Omental fat pad (tissue), 4 donors: Measurements from ENCODE around the gene ALAD. TPM values are rescaled to one million over a fixed set of nuclear protein-coding genes. Genes with fewer than 3 reads are reported as not detected.

Experiments used
- ATAC-seq: fragments of 150-250 bp; one replicate; pipeline ENCODE4 v1.9.1; 2016; ENCODE audit warnings: mild to moderate bottlenecking, moderate library complexity; ENCODE audit not compliant: low FRiP score
- DNase-seq: peaks from one replicate; pipeline ENCODE4 v3.0.0-alpha.2; 2019; ENCODE audit warnings: low spot score
- total RNA-seq, 4 donors: library from RNA; depleted of rRNA; stranded (reverse); fragments of >200 nt; gene quantifications; one replicate each; pipeline ENCODE4 v1.1.0, GENCODE V29; 2016
- TF ChIP-seq, protein P1 (sequence below), 3 donors: fragments of 450-650 bp; IDR thresholded peaks; one replicate each; pipeline ENCODE4 v1.5.1; 2016 to 2017; ENCODE audit warnings: antibody characterized with exemption in 3 of 3, mild to moderate bottlenecking in 3 of 3, moderate library complexity in 2 of 3

ALAD gene
- total RNA-seq, 4 donors from 2014 or later, result 24.7 to 28.9 (median 25.7) TPM

DNA sequence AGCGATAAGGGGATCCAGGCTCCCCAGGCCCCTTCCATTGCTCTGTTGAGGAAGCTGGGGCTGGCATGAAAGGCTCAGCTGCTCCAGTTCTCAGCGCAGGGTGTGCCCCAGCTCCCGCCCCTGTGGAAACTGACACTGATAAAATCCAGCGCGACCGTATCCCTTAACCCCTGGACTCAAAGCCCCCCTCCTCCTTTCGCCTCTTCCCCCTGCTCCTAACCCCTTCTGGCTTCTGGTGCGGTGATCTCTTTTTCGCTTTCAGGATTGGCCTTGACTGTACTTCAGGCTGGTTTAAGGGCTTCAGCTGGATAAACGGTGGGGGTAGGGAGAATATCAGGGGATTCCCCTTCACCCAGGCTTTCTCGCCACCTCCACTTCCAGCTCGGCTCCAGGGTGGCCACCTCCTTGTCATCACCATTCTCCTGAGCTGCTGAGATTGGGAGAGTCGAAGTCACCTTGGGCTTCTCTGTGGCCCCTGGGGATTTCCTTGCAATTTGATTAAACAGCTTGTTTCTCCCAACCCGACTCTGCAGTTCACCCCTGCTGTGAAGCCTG, 50.9 kb downstream of the ALAD start:
- no peak for DNase-seq

DNA sequence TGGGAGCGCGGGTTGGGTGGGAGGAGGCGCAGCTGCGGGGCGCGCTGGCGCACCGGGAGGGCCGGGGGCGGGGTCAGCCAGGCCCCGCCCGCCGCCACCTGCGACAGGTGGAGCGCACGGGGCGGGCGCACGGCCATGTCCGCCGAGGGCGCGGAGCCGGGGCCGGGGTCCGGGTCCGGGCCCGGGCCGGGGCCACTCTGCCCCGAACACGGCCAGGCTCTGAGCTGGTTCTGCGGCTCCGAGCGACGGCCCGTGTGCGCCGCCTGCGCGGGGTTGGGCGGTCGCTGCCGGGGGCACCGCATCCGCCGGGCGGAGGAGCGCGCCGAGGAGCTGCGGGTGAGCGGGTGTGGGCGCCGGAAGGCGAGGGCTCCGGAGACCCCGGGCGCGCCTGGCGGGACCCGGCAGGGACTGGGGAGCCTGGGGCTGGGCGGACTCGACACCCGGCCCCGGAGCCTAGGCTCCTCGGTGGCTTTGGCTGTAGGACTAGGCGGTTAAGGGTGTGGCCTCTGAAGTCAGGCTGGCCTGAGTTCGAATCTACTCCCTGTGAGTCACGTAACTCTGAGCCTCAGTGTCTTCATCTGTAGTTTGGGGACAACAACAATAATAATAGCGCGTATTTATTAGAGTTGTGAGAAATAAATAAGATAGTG, 51.5 kb downstream of the ALAD start, which contains the start of gene BSPRY:
TSS of gene BSPRY (plus strand) at position 97 of the 650 bp plus-strand sequence. CDS start at position 136, 39 bp downstream.
- ATAC-seq (peak; percentile 43), DNase-seq (no peak)
- TF ChIP-seq, protein P1, sequence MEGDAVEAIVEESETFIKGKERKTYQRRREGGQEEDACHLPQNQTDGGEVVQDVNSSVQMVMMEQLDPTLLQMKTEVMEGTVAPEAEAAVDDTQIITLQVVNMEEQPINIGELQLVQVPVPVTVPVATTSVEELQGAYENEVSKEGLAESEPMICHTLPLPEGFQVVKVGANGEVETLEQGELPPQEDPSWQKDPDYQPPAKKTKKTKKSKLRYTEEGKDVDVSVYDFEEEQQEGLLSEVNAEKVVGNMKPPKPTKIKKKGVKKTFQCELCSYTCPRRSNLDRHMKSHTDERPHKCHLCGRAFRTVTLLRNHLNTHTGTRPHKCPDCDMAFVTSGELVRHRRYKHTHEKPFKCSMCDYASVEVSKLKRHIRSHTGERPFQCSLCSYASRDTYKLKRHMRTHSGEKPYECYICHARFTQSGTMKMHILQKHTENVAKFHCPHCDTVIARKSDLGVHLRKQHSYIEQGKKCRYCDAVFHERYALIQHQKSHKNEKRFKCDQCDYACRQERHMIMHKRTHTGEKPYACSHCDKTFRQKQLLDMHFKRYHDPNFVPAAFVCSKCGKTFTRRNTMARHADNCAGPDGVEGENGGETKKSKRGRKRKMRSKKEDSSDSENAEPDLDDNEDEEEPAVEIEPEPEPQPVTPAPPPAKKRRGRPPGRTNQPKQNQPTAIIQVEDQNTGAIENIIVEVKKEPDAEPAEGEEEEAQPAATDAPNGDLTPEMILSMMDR (IDR thresholded peaks at IDR 0.05), result no peak

More for the DNA sequence above, 50.9 kb downstream of the ALAD start:
- no peak for ATAC-seq
- TF ChIP-seq, protein P1 (IDR thresholded peaks at IDR 0.05), result no peak

DNA sequence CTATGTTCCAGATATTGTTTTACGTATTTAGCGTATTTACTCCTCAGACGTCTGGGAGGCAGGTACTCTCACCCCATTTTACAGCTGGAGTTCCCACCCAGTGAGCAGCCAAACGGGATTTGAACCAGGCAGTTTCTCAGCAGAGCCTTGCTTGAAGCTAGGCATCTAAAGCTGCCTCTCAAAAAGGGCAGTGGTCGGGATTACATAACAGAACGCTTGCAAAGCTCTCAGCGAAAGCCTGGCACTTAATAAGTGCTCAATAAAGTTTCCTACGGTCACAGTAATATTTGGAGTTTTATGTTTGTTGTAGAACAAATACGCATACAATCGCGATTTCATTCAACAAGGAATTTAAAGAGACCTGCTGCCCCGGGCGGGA, 52.0 kb downstream of the ALAD start:
- TF ChIP-seq, protein P1 (IDR thresholded peaks at IDR 0.05), result no peak
- no peak for DNase-seq
- no peak for ATAC-seq

DNA sequence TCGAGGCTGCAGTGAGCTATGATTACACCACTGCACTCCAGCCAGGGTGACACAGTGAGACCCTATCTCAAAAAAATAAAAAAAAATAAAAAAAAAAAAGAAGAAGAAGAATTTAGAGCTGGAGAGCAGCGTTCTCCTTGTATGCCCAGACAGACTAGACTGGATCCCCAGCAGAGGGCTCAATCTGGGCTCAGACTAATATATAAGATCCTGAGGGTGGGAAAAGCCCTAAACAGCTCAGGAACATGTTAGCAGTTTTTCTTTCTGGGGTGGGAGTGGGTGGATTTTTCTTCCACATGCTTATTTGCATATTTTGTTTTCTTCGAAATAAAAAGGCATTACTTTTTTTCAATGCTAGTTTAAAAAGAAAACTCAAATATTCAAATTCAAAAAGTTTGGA, 52.6 kb downstream of the ALAD start:
- DNase-seq (no peak), ATAC-seq (no peak)
- TF ChIP-seq, protein P1 (IDR thresholded peaks at IDR 0.05), result no peak

DNA sequence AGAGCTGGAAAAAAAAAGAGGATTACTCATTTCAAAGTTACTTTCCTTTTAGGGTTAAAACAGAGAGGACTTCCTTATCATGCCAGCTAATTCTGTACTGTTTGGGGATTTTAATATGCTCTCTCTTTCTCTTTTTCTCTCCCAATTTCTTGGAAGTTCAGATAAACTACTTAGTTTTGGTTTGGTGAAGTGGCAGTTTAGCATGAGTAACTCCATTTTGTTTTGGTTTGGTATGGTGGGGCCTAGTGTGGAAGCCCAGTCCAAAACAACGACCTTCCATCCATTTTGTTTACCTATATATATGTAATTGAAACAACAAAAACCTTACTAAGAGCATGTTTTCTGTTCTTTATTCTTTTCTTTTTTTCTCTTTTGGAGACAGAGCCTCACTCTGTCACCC, 55.4 kb downstream of the ALAD start:
- ATAC-seq, result no peak
- TF ChIP-seq, protein P1 (IDR thresholded peaks at IDR 0.05), result no peak
- DNase-seq, result no peak

DNA sequence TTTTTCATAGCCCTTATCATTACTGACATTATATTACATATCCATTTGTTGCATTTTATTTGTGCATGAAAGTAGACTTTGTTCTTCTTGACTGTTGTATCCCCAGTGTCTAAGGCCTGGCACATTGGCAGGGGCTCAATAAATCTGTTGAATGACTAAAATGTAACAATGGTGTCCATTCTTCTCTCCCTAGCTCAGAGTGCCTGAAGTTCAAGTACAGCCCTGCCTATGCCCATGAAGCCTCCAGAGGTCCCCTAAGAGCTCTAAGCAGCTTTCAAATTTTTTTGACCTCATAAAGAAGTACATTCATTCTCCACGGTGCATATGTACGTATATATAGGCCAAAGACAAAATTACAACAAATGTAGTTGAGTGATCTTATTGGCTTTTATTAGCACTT, 55.9 kb downstream of the ALAD start:
- TF ChIP-seq, protein P1 (IDR thresholded peaks at IDR 0.05), result no peak
- DNase-seq (no peak), ATAC-seq (no peak)

DNA sequence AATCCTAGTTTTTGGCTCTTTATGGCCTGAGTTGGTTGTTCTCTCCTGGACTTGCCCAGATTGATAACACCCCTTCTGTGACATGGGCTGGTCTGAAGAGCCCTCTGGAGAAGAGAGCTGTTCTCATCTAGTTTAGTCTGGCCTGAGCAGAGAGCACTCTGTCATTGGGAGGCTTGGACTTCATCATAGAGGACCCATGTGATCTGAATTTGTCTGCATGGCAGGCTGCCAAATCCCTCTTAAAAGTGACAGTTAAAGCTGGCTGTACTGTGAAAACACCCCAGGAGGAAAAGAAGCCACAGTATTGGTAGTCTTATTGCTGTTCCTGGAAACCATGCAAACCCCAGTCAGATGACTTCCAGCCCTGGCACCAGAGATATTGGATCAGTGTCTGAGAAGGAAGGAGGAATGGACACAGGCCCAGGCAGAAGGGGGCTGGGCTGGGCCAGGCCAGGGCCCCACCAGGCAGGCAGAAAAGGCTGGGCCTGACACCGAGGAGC, 57.3 kb downstream of the ALAD start:
- DNase-seq, result peak; percentile 51
- ATAC-seq, result no peak
- TF ChIP-seq, protein P1 (IDR thresholded peaks at IDR 0.05), result no peak
